ENCODE data around the gene UNC13A. TPM values are rescaled to one million over a fixed set of nuclear protein-coding genes. Genes with fewer than 3 reads are reported as not detected.

Gene UNC13A
- total RNA-seq, 1 experiment from 2014 or later, result 22.2 TPM

DNA sequence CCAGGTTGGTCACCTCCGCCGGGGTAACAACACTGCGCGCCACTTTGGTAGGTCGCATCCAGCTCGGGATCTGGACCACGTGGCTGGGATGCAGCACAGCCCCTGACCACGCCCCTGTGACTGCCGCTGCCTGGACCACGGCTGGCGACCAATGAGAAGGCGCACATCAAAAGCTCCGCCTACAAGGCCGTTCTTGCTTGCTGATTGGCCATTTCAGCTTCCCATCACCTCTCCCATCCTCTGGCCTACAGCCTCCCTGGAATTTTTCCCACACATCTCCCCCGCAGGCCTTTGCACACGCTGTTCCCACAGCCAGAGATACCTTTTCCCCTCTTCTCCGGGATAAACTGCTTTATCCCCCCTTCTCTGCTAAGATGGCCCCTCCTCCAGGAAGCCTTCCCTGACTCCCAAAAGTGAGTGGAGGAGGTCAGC is 18.6 kb upstream of the UNC13A start:
- TF ChIP-seq, protein P1, sequence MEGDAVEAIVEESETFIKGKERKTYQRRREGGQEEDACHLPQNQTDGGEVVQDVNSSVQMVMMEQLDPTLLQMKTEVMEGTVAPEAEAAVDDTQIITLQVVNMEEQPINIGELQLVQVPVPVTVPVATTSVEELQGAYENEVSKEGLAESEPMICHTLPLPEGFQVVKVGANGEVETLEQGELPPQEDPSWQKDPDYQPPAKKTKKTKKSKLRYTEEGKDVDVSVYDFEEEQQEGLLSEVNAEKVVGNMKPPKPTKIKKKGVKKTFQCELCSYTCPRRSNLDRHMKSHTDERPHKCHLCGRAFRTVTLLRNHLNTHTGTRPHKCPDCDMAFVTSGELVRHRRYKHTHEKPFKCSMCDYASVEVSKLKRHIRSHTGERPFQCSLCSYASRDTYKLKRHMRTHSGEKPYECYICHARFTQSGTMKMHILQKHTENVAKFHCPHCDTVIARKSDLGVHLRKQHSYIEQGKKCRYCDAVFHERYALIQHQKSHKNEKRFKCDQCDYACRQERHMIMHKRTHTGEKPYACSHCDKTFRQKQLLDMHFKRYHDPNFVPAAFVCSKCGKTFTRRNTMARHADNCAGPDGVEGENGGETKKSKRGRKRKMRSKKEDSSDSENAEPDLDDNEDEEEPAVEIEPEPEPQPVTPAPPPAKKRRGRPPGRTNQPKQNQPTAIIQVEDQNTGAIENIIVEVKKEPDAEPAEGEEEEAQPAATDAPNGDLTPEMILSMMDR (conservative IDR thresholded peaks at IDR 0.05), result no peak
- Histone ChIP-seq H3K56ac (ENCODE audit: insufficient read length, low read depth, low read length) (no peak overlapping the region), H2AK5ac (ENCODE audit: insufficient read length, low read length) (no peak overlapping the region), H3K4me2 (ENCODE audit: insufficient read depth, insufficient read length, low read length) (peak overlapping the region; percentile 8), H2BK12ac (ENCODE audit: insufficient read length, low read depth, low read length) (no peak overlapping the region), H3K14ac (ENCODE audit: insufficient read depth, low read length) (no peak overlapping the region), H3T11ph (ENCODE audit: low read length) (no peak overlapping the region), H2BK20ac (ENCODE audit: low read depth, low read length, poor library complexity, severe bottlenecking) (no peak overlapping the region), H4K20me1 (ENCODE audit: control insufficient read depth, insufficient read depth, insufficient read length) (peaks cover 3% of the 10 kb centered on the region), H4K8ac (replicated peaks; ENCODE audit: insufficient read length, low read depth, low read length) (no peak overlapping the region), H3K4me1 (ENCODE audit: insufficient read depth, low read length) (no peaks in the 10 kb centered on the region), H3K23ac (ENCODE audit: insufficient read length, low read depth, low read length) (no peak overlapping the region), H2AFZ (ENCODE audit: low read length) (no peak overlapping the region), H3K27ac (ENCODE audit: insufficient read length, low read depth, low read length) (no peak overlapping the region), H3K4ac (ENCODE audit: low read depth, low read length) (no peak overlapping the region), H3K27me3 (ENCODE audit: insufficient read depth, low read length) (no peaks in the 10 kb centered on the region), H3K18ac (ENCODE audit: insufficient read length, low read depth, low read length) (no peak overlapping the region), H3K79me1 (ENCODE audit: insufficient read depth, low read depth, low read length, poor library complexity, severe bottlenecking) (no peaks in the 10 kb centered on the region), H2BK5ac (ENCODE audit: insufficient read length, low read length) (no peak overlapping the region), H4K5ac (ENCODE audit: insufficient read length, low read depth, low read length) (no peak overlapping the region), H2BK120ac (ENCODE audit: low read depth, low read length, poor library complexity, severe bottlenecking) (no peak overlapping the region), H2BK15ac (ENCODE audit: low read depth, low read length) (no peak overlapping the region), H3K9ac (ENCODE audit: extremely low read depth, insufficient read length, low read length) (no peak overlapping the region), H3K9me3 (ENCODE audit: control insufficient read depth, low read depth, low read length) (no peaks in the 10 kb centered on the region), H3K79me2 (ENCODE audit: insufficient read depth, low read length) (no peaks in the 10 kb centered on the region), H3K23me2 (ENCODE audit: insufficient read length, low read depth, low read length, poor library complexity, severe bottlenecking) (no peaks in the 10 kb centered on the region), H4K91ac (ENCODE audit: insufficient read length, low read depth, low read length) (no peak overlapping the region)
- peaks cover 18% of the 10 kb centered on the region for H3K27me3 Mint-ChIP-seq (ENCODE audit: low read depth)
- H3K36me3 Mint-ChIP-seq (ENCODE audit: insufficient read depth in 1 of 3, low read depth in 3 of 3), result no peaks in the 10 kb centered on the region
- H3K4me3 Mint-ChIP-seq, result peak overlapping the region in 1 of 2 experiments; percentile 68; a peak in 3 of 5 replicates
- H3K27ac Mint-ChIP-seq, result peak overlapping the region in 2 of 3 experiments; percentile 30 to 73; a peak in 3 of 7 replicates
- H3K4me1 Mint-ChIP-seq, result peaks cover 0 to 6% of the 10 kb centered on the region in 2 experiments; a peak in 1 of 4 replicates
- DNase-seq, result peak; percentile 97
- WGBS (ENCODE audit: extremely low coverage, insufficient read length, low lambda C conversion rate), result no CpG with 5 or more reads among the region's 17 CpGs
- no peaks in the 10 kb centered on the region; a peak in 1 of 5 replicates for H3K9me3 Mint-ChIP-seq

Data from H9 (cell line).